ENCODE measurements around the gene NGEF. TPM values are rescaled to one million over a fixed set of nuclear protein-coding genes. Genes with fewer than 3 reads are reported as not detected.
A peak's percentile ranks its signal among the peaks of the same experiment; 100 is the strongest.

NGEF gene
- total RNA-seq, 1 experiment from 2014 or later = 5.4 TPM

- Mint-ChIP-seq H3K9me3 (no peaks in the 10 kb centered on the region), H3K4me3 (no peak overlapping the region), H3K27me3 (ENCODE audit: low read depth) (peaks cover 3% of the 10 kb centered on the region; the same call in 1 of the 2 replicates), H3K36me3 (no peaks in the 10 kb centered on the region), H3K4me1 (peaks cover 27% of the 10 kb centered on the region), H3K27ac (0 out of 2 replicates have a peak overlapping the region, but pooled peaks have one; percentile 66)
- CTCF ChIA-PET = interaction anchor here (0.6 to 1.6 kb wide), 19 partner anchors 10 to 466 kb away, joined by 3 to 9 read pairs (median 3); partner anchors contain the start of genes NGEF and SNORC
- DNase-seq (ENCODE audit: low spot score) (peak; percentile 48), ATAC-seq (peak; percentile 33)
- TF ChIP-seq ZNF416 (CRISPR knock-in tag; IDR thresholded peaks at IDR 0.05) (no peak), OVOL2 (CRISPR knock-in tag; IDR thresholded peaks at IDR 0.05; ENCODE audit: borderline replicate concordance) (no peak)
- POLR2A ChIA-PET = no interaction called here
Measured at GRCh38 chr2:232887171-232887850, 125.7 kb downstream of the NGEF start.

DNA sequence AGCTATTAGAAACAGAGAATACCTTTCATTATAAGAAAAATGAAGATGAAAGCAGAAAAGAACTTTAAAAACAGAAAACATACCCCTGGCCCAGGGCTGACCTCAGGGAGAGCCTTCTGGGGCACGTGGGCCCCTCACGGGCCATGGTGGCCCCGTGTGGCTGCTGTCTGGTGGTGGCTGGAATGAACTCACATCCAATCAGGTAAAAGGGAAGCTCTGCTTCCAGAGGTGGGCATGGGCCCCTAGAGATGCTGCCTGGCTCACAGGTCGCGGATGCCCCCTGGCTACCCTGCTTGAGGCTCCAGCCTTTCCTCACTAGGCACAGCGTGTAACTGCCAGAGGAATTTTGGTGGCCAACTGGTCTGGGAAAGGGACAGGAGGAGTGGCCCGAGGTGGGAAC is 126.4 kb downstream of the NGEF start:
- CTCF ChIA-PET = interaction anchor here (0.6 to 1.6 kb wide), 17 partner anchors 10 to 212 kb away, joined by 3 to 9 read pairs (median 3); partner anchors contain the start of genes NGEF and SNORC
- ATAC-seq = no peak

More for the DNA sequence above, 126.4 kb downstream of the NGEF start:
- peaks cover 23% of the 10 kb centered on the region for H3K4me1 Mint-ChIP-seq
- POLR2A ChIA-PET = no interaction called here
- no peak overlapping the region for H3K27ac Mint-ChIP-seq
- no peaks in the 10 kb centered on the region for H3K36me3 Mint-ChIP-seq
- TF ChIP-seq TEAD1 (CRISPR knock-in tag; IDR thresholded peaks at IDR 0.05) (no peak), FOXJ3 (CRISPR knock-in tag; IDR thresholded peaks at IDR 0.05; ENCODE audit: borderline replicate concordance) (no peak), E2F5 (CRISPR knock-in tag; IDR thresholded peaks at IDR 0.05) (no peak), ZNF512 (CRISPR knock-in tag; IDR thresholded peaks at IDR 0.05; ENCODE audit: borderline replicate concordance) (no peak), NR2C2 (CRISPR knock-in tag; IDR thresholded peaks at IDR 0.05) (no peak), SOX15 (CRISPR knock-in tag; IDR thresholded peaks at IDR 0.05) (no peak), SP1 (CRISPR knock-in tag; conservative IDR thresholded peaks at IDR 0.05) (no peak), ZNF263 (CRISPR knock-in tag; IDR thresholded peaks at IDR 0.05; ENCODE audit: low read depth) (no peak), E2F4 (CRISPR knock-in tag; IDR thresholded peaks at IDR 0.05; ENCODE audit: borderline replicate concordance, low read depth) (no peak), ZNF232 (CRISPR knock-in tag; IDR thresholded peaks at IDR 0.05) (no peak), OVOL2 (CRISPR knock-in tag; IDR thresholded peaks at IDR 0.05; ENCODE audit: borderline replicate concordance) (no peak), ZMAT4 (CRISPR knock-in tag; IDR thresholded peaks at IDR 0.05) (no peak), ERG (CRISPR knock-in tag; IDR thresholded peaks at IDR 0.05) (no peak), TEAD4 (CRISPR knock-in tag; IDR thresholded peaks at IDR 0.05) (no peak), ATF2 (CRISPR knock-in tag; IDR thresholded peaks at IDR 0.05; ENCODE audit: borderline replicate concordance, low read depth) (no peak)
- TF ChIP-seq, protein P1, sequence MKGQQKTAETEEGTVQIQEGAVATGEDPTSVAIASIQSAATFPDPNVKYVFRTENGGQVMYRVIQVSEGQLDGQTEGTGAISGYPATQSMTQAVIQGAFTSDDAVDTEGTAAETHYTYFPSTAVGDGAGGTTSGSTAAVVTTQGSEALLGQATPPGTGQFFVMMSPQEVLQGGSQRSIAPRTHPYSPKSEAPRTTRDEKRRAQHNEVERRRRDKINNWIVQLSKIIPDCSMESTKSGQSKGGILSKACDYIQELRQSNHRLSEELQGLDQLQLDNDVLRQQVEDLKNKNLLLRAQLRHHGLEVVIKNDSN (CRISPR knock-in tag; IDR thresholded peaks at IDR 0.05) = no peak
- TF ChIP-seq, protein P2, sequence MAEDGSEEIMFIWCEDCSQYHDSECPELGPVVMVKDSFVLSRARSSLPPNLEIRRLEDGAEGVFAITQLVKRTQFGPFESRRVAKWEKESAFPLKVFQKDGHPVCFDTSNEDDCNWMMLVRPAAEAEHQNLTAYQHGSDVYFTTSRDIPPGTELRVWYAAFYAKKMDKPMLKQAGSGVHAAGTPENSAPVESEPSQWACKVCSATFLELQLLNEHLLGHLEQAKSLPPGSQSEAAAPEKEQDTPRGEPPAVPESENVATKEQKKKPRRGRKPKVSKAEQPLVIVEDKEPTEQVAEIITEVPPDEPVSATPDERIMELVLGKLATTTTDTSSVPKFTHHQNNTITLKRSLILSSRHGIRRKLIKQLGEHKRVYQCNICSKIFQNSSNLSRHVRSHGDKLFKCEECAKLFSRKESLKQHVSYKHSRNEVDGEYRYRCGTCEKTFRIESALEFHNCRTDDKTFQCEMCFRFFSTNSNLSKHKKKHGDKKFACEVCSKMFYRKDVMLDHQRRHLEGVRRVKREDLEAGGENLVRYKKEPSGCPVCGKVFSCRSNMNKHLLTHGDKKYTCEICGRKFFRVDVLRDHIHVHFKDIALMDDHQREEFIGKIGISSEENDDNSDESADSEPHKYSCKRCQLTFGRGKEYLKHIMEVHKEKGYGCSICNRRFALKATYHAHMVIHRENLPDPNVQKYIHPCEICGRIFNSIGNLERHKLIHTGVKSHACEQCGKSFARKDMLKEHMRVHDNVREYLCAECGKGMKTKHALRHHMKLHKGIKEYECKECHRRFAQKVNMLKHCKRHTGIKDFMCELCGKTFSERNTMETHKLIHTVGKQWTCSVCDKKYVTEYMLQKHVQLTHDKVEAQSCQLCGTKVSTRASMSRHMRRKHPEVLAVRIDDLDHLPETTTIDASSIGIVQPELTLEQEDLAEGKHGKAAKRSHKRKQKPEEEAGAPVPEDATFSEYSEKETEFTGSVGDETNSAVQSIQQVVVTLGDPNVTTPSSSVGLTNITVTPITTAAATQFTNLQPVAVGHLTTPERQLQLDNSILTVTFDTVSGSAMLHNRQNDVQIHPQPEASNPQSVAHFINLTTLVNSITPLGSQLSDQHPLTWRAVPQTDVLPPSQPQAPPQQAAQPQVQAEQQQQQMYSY (CRISPR knock-in tag; IDR thresholded peaks at IDR 0.05) = no peak
- no peak overlapping the region for H3K4me3 Mint-ChIP-seq
- peaks cover 2% of the 10 kb centered on the region; the same call in 1 of the 2 replicates for H3K27me3 Mint-ChIP-seq (ENCODE audit: low read depth)
- no peaks in the 10 kb centered on the region for H3K9me3 Mint-ChIP-seq
- no peak for DNase-seq (ENCODE audit: low spot score)
